PC-3 (cell line): ENCODE results near the gene EARS2. TPM values are rescaled to one million over a fixed set of nuclear protein-coding genes. Genes with fewer than 3 reads are reported as not detected.

Experiments
- ATAC-seq: fragments of 200-7000 bp; cut with Tn5 transposase; 2 replicates; pipeline ENCODE4 v1.9.1; 2020; ENCODE audit warnings: mild to moderate bottlenecking, moderate library complexity
- BruUV-seq: library from RNA; stranded (reverse); fragments of 400-500 nt; replicated peaks from 2 replicates; lab custom pipeline; 2021; lab: Mats Ljungman, UMichigan
- CTCF ChIA-PET: fragments of 300-600 bp; sonication (Branson Sonifier 250); formaldehyde crosslinking; loops from one replicate; lab custom pipeline; 2022; ENCODE audit warnings: antibody characterized with exemption; lab: Charles Lee
- POLR2A ChIA-PET: fragments of 300-600 bp; sonication (Branson Sonifier 250); formaldehyde crosslinking; loops from one replicate; lab custom pipeline; 2022; ENCODE audit warnings: antibody characterized with exemption; ENCODE audit not compliant: unreplicated experiment; lab: Charles Lee
- DNase-seq: peaks from one replicate; pipeline ENCODE4 v3.0.0-alpha.2; 2015
- H2AFZ ChIP-seq: fragments of 300-600 bp; sonication (generic); 2 replicates; pipeline ENCODE4 v1.6.0; 2016; ENCODE audit warnings: antibody characterized with exemption, low read length
- H3F3A ChIP-seq: fragments of 300-600 bp; sonication (generic); one replicate; pipeline ENCODE4 v1.6.0; 2017; ENCODE audit warnings: antibody characterized with exemption, low read length, control low read depth, mild to moderate bottlenecking; ENCODE audit not compliant: unreplicated experiment
- H3K27ac ChIP-seq: fragments of 300-600 bp; sonication (generic); 2 replicates; pipeline ENCODE4 v1.5.1; 2016; ENCODE audit warnings: mild to moderate bottlenecking, low read length
- H3K27me3 ChIP-seq: fragments of 300-600 bp; sonication (generic); 2 replicates; pipeline ENCODE4 v1.6.1; 2016; ENCODE audit warnings: low read length, mixed read lengths
- H3K36me3 ChIP-seq: fragments of 300-600 bp; sonication (generic); 2 replicates; pipeline ENCODE4 v1.6.1; 2016; ENCODE audit warnings: low read depth, mixed run types, low read length, mixed read lengths
- H3K4me1 ChIP-seq: fragments of 300-600 bp; sonication (generic); 2 replicates; pipeline ENCODE4 v1.5.1; 2016; ENCODE audit warnings: low read length; ENCODE audit not compliant: insufficient read depth
- H3K4me2 ChIP-seq: fragments of 300-600 bp; sonication (generic); 2 replicates; pipeline ENCODE4 v1.6.0; 2016; ENCODE audit warnings: low read length
- H3K4me3 ChIP-seq: fragments of 300-600 bp; sonication (generic); 2 replicates; pipeline ENCODE4 v1.5.1; 2016; ENCODE audit warnings: mild to moderate bottlenecking, low read length, mixed read lengths
- H3K79me2 ChIP-seq: fragments of 300-600 bp; sonication (generic); 2 replicates; pipeline ENCODE4 v1.6.1; 2017; ENCODE audit warnings: low read length, mixed read lengths
- H3K9ac ChIP-seq: fragments of 300-600 bp; sonication (generic); 2 replicates; pipeline ENCODE4 v1.6.0; 2016; ENCODE audit warnings: mild to moderate bottlenecking, low read length
- H3K9me2 ChIP-seq: fragments of 300-600 bp; sonication (generic); replicated peaks from 2 replicates; pipeline ENCODE4 v1.6.1; 2016; ENCODE audit warnings: mixed run types, low read length, mixed read lengths
- H3K9me3 ChIP-seq: fragments of 300-600 bp; sonication (generic); 2 replicates; pipeline ENCODE4 v1.6.1; 2016; ENCODE audit warnings: low read length, mixed read lengths
- H4K20me1 ChIP-seq: fragments of 300-600 bp; sonication (generic); 2 replicates; pipeline ENCODE4 v1.6.1; 2016; ENCODE audit warnings: low read length, mixed read lengths
- CTCF ChIP-seq: fragments of 300-600 bp; sonication (generic); conservative IDR thresholded peaks from 2 replicates; pipeline ENCODE4 v1.5.1; 2017; ENCODE audit warnings: antibody characterized with exemption, low read depth, mild to moderate bottlenecking, low read length
- EZH2 ChIP-seq: fragments of 300-600 bp; sonication (generic); IDR thresholded peaks from one replicate; pipeline ENCODE4 v1.6.1; 2017; ENCODE audit warnings: antibody characterized with exemption, mild to moderate bottlenecking, low read length; ENCODE audit not compliant: unreplicated experiment
- EZH2phosphoT487 ChIP-seq: fragments of 300-600 bp; sonication (generic); IDR thresholded peaks from 2 replicates; pipeline ENCODE4 v1.6.1; 2018; ENCODE audit warnings: mild to moderate bottlenecking, antibody characterized with exemption, low read length, borderline replicate concordance
- intact Hi-C: fragments of 100-400 bp; cut with micrococcal nuclease; formaldehyde crosslinking; loops from 2 replicates; pipeline ENCODE4 v1.9.0; 2023
- total RNA-seq: library from RNA; depleted of rRNA; stranded (reverse); fragments of >200 nt; gene quantifications from 2 replicates; pipeline ENCODE4 v1.2.3, GENCODE V29; 2014

Gene EARS2
- total RNA-seq, 1 experiment from 2014 or later = 23.7 TPM

- Histone ChIP-seq H3K4me3 (no peak overlapping the region), H3K27me3 (no peaks in the 10 kb centered on the region), H3K9ac (no peak overlapping the region), H3K79me2 (no peaks in the 10 kb centered on the region), H3K9me2 (no peaks in the 10 kb centered on the region), H3F3A (no peaks in the 10 kb centered on the region), H3K27ac (no peak overlapping the region), H3K9me3 (no peaks in the 10 kb centered on the region), H3K4me2 (no peak overlapping the region), H4K20me1 (no peaks in the 10 kb centered on the region), H3K4me1 (no peaks in the 10 kb centered on the region), H2AFZ (no peak overlapping the region), H3K36me3 (peaks cover 4% of the 10 kb centered on the region; the same call in 1 of the 2 replicates)
- CTCF ChIA-PET = no interaction called here
- TF ChIP-seq EZH2 (no peak), CTCF (no peak), EZH2phosphoT487 (no peak)
- intact Hi-C loops = no loop called here
- POLR2A ChIA-PET = no interaction called here
- DNase-seq (no peak), ATAC-seq (no peak)
- no TSS peak for BruUV-seq
These were observed 15.2 kb upstream of the EARS2 start for GRCh38 chr16:23572394-23572793.

- no peak overlapping the region for H3K4me2 ChIP-seq
- no peak overlapping the region for H3K27ac ChIP-seq
- TSS peak; percentile 14 for BruUV-seq
- ATAC-seq = no peak
- H3K27me3 ChIP-seq = no peaks in the 10 kb centered on the region
- no peaks in the 10 kb centered on the region for H3K79me2 ChIP-seq
- CTCF ChIA-PET = no interaction called here
- H3K4me1 ChIP-seq = no peaks in the 10 kb centered on the region
- H3K9me2 ChIP-seq = no peaks in the 10 kb centered on the region
- H3F3A ChIP-seq = no peaks in the 10 kb centered on the region
- no peaks in the 10 kb centered on the region for H4K20me1 ChIP-seq
- TF ChIP-seq EZH2 = no peak
- TF ChIP-seq CTCF = no peak
- TF ChIP-seq EZH2phosphoT487 = no peak
- POLR2A ChIA-PET = no interaction called here
- no peak for DNase-seq
- H2AFZ ChIP-seq = no peak overlapping the region
- H3K4me3 ChIP-seq = no peak overlapping the region
- intact Hi-C loops = no loop called here
- H3K9ac ChIP-seq = no peak overlapping the region
- peaks cover 9% of the 10 kb centered on the region; the same call in 1 of the 2 replicates for H3K36me3 ChIP-seq
- H3K9me3 ChIP-seq = no peaks in the 10 kb centered on the region
These were observed 14.7 kb upstream of the EARS2 start for GRCh38 chr16:23571895-23572294.

- ChIA-PET POLR2A (no interaction called here), CTCF (no interaction called here)
- H3K4me1 ChIP-seq = no peaks in the 10 kb centered on the region
- ATAC-seq = no peak
- no peaks in the 10 kb centered on the region for H3K79me2 ChIP-seq
- H3K27me3 ChIP-seq = no peaks in the 10 kb centered on the region
- no peak overlapping the region for H3K27ac ChIP-seq
- H3K4me2 ChIP-seq = no peak overlapping the region
- TF ChIP-seq EZH2 (no peak), EZH2phosphoT487 (no peak), CTCF (no peak)
- H3F3A ChIP-seq = no peaks in the 10 kb centered on the region
- no peak overlapping the region for H2AFZ ChIP-seq
- no peak overlapping the region for H3K4me3 ChIP-seq
- BruUV-seq = no TSS peak
- H3K9ac ChIP-seq = no peak overlapping the region
- H4K20me1 ChIP-seq = no peaks in the 10 kb centered on the region
- peaks cover 14% of the 10 kb centered on the region; the same call in 1 of the 2 replicates for H3K36me3 ChIP-seq
- intact Hi-C loops = no loop called here
- DNase-seq = no peak
- no peaks in the 10 kb centered on the region for H3K9me3 ChIP-seq
- no peaks in the 10 kb centered on the region for H3K9me2 ChIP-seq
These were observed 14.0 kb upstream of the EARS2 start for GRCh38 chr16:23570992-23571632.
